NCI-H1436 (cell line): ENCODE results near the gene SPTBN4.
"Not testable (repeated sequence)": the region's sequence is repeated elsewhere in the genome, so short reads cannot be mapped to it uniquely, and the experiment has no call there.

ENCODE experiments used
- DNase-seq: peaks from one replicate; lab custom pipeline; 2025; lab: John Stamatoyannopoulos, UW

The SPTBN4 gene

GRCh38 chr19:40466985-40467734 lies at the start of gene SPTBN4:
Gene SPTBN4 (plus strand): TSS chr19:40467001. CDS start chr19:40472622, 5,621 bp downstream.
- DNase-seq: no peak

GRCh38 chr19:40417643-40417981 lies 49.2 kb upstream of the SPTBN4 start:
- DNase-seq: no peak

- DNase-seq: no peak
Measured at GRCh38 chr19:40418040-40418439, 48.8 kb upstream of the SPTBN4 start.

- DNase-seq: no peak
Measured at GRCh38 chr19:40419066-40419612, 47.7 kb upstream of the SPTBN4 start.

- DNase-seq: no peak
Measured at GRCh38 chr19:40419780-40420179, 47.0 kb upstream of the SPTBN4 start.

- DNase-seq: no peak
Measured at GRCh38 chr19:40420451-40420765, 46.4 kb upstream of the SPTBN4 start.

GRCh38 chr19:40420766-40421765 lies 45.7 kb upstream of the SPTBN4 start:
- peak; percentile 32 for DNase-seq

GRCh38 chr19:40421993-40422747 lies 44.6 kb upstream of the SPTBN4 start:
- DNase-seq: no peak

- no peak for DNase-seq
Measured at GRCh38 chr19:40422748-40423566, 43.8 kb upstream of the SPTBN4 start.

- no peak for DNase-seq
Measured at GRCh38 chr19:40423938-40424337, 42.9 kb upstream of the SPTBN4 start.

GRCh38 chr19:40424637-40425449 lies 42.0 kb upstream of the SPTBN4 start:
- no peak for DNase-seq

- DNase-seq: peak; percentile 98
Measured at GRCh38 chr19:40425450-40426287, 41.1 kb upstream of the SPTBN4 start, which contains the start of gene SERTAD1. Gene SERTAD1 (minus strand): TSS chr19:40425992. CDS start chr19:40423546, 2,446 bp downstream.

- not testable (repeated sequence) for DNase-seq
Measured at GRCh38 chr19:40428197-40428596, 38.6 kb upstream of the SPTBN4 start.

- DNase-seq: not testable (repeated sequence)
Measured at GRCh38 chr19:40430242-40430641, 36.6 kb upstream of the SPTBN4 start.

GRCh38 chr19:40431698-40432097 lies 35.1 kb upstream of the SPTBN4 start:
- no peak for DNase-seq

GRCh38 chr19:40432760-40433159 lies 34.0 kb upstream of the SPTBN4 start:
- DNase-seq: not testable (repeated sequence)

GRCh38 chr19:40433391-40434216 lies 33.2 kb upstream of the SPTBN4 start:
- peak; percentile 75 for DNase-seq

GRCh38 chr19:40438284-40438683 lies 28.5 kb upstream of the SPTBN4 start:
- no peak for DNase-seq
